Activated T-cell treated with anti-CD3 and anti-CD28 coated beads for 1 hour (primary cell): ENCODE results near the gene NAP1L4.

Experiments
- DNase-seq: peaks from one replicate; pipeline ENCODE4 v3.0.0-alpha.2; 2020; ENCODE audit warnings: low read depth

Gene NAP1L4

DNA sequence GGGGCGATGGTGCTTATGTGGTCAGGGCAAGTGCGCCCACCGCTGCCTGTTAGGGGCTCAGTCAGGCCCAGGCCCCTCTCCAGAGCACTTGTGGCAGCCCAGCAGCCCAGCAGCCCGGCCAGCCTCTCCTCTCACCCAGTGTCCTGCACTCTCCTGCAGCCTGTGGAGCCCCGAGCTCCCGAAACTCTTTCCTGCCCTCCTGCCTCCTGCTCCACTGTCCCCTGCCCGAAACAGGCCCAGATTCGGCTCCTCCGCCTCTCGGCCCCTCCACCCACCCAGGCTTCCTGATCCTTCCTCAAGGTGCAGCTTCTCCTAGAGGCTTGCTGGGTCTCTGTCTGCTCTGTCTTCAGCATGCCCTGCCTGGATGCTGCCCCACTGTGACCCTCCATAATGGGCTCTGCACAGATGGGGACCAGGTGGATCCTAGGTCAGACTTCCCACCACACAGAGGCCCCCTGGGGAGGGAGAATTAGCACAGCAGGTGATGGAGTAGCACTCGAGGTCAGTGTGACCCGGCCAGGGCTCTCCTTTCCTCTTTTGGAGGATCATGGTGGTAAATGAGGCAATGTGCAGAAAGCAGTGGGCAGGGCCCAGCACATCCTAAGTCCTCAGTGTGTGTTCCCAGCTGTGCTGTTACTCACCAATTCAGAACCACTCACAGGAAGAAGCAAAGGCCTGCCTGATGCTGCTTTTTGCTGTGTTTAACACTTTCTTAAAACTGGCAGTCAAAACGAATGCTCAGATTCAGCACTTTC is 18.6 kb upstream of the NAP1L4 start:
- DNase-seq, result no peak

DNA sequence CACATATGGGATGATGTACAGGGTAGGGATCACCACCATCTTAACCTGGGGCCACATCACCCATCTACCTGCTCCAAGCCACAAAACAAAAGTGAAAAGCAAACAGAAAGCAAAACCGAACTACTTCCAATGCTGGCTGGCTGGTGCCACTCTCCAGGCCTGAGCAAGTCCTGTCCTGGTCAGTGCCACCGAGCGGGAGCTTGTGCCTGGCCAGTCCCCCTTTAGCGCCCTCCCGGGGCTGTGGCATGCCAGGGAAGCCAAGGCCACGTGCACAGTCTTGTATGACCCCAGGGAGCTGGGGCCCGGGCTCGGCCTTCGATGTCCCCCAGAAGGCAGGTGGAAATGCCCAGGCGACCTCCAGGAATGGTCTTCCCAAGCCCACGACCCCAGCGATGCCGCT is 17.9 kb upstream of the NAP1L4 start:
- no peak for DNase-seq

DNA sequence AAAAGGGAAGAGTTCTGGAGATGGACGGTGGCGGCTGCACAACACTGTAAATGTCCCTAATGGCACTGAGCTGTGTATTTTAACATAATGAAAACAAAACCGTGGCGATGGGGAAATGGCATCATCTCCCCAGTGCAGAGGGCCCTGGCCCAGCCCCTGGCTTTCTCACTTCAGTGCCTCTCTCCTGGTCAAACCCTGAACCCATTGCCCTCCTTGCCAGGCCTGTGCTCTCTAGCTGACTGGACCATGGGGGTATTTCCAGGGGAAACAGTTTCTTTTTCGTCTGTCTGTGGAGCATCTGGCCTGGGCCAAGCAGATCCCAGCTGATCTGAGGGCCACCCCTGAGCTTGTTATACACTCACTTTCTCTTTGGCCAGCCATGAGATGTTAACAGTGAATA is 17.4 kb upstream of the NAP1L4 start:
- no peak for DNase-seq

GRCh38 chr11:3008746-3009336 is 16.7 kb upstream of the NAP1L4 start:
- no peak for DNase-seq

GRCh38 chr11:3007404-3008010 is 15.4 kb upstream of the NAP1L4 start:
- no peak for DNase-seq

DNA sequence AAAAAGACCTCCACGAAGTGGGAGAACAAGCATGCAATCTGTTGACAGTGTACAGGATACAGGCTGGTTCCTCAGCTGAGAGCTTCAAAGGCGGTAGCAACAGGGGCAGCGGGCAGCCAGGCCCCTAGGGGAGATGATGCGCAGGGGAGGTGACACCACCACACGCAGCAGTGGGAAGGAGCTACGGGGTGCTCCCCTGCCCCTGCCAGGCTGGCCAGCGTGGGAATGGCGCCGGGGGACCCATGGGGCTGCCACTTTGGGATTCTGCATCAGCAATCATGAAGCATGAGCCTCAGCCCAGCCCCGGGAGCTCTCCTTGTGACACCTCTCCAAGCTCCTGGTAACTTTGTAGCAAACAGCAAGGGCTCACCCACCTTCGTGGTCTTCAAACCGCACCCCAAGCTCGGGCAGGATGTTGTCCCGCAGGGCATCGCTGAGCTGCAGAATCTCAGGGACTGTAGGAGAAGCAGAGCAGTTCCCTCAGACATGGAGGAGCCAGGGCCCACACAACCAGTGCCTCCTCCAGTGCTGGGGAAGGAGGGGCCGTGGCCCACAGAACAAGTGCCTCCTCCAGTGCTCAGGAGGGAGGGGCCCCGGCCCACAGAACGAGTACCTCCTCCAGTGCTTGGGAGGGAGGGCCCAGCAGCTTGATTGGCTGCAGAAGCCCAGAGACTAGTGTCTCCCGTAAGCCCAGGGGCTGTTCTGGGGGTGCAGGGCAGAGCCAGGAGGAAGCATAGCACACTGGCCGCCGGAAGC is 14.6 kb upstream of the NAP1L4 start:
- DNase-seq, result peak; percentile 24

GRCh38 chr11:3004481-3004880 is 12.4 kb upstream of the NAP1L4 start:
- no peak for DNase-seq

DNA sequence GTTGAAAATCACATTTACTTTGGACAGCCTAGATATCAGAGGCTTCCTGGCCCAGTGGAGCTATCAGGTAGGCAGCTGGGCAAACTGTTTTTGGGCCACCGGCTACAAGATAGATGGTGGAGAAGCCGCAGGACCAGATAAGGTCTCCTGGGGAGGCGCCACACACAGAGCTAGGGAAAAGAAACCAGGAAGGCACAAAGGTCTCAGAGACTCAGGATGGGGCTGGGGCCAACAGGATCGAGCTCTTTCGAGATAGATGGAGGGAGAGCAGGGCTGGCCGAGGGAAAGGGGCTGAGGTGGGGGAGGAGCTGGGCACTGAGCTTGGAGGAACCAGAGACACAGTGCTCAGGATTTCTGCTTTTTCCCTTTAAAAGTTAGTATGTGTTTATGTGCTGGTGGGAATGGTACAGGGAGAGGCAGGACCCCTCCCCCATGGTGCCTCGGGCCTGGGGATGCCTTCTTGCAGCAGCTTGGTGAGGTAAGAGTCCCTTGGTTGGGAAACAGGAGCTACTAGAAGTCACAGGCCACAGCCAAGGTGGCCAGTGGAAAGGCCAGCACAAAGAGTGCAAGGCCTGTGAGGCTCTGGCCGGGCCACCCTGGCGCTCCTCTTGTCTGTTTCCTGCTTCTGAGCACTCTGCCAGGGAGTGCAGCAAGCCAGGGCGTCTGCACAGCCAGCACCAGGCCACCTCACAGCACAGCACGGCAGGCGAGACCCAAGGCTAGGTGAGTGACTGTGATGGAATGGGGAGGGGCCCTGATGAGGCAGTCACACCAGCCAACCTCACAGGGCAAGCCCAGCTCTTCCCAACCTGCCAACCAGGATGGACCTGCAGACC is 11.5 kb upstream of the NAP1L4 start:
- no peak for DNase-seq

- DNase-seq, result no peak
Measured at GRCh38 chr11:3002871-3003270, 10.7 kb upstream of the NAP1L4 start.

DNA sequence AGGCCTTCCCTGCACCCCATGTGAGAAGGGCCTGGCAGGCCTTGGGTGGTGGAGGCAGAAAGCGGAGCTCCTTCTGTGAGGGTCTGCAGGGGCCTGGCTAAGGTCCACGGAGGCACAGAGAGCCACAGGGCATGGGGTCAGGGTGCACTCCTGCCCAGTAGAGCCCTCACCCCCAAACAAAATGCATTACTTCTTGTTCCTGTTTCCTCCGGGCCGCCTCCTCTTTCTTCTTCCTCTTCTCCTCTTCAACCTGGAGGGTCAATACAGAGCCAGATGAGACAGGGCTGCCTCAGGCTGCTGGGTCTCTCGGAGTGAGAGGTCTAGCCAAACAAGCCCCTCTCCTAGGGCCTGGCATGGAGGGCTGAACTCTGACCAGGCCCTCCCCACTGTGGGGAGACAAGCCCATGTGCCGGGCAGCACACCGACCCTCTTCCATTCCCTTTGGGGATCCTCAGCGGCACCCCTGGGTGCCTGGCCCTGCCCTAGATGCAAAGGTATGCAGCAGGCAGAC is 10.3 kb upstream of the NAP1L4 start:
- no peak for DNase-seq

- no peak for DNase-seq
Measured at GRCh38 chr11:3001496-3001895, 9.4 kb upstream of the NAP1L4 start.

GRCh38 chr11:3000032-3000961 is 8.2 kb upstream of the NAP1L4 start:
- no peak for DNase-seq

DNA sequence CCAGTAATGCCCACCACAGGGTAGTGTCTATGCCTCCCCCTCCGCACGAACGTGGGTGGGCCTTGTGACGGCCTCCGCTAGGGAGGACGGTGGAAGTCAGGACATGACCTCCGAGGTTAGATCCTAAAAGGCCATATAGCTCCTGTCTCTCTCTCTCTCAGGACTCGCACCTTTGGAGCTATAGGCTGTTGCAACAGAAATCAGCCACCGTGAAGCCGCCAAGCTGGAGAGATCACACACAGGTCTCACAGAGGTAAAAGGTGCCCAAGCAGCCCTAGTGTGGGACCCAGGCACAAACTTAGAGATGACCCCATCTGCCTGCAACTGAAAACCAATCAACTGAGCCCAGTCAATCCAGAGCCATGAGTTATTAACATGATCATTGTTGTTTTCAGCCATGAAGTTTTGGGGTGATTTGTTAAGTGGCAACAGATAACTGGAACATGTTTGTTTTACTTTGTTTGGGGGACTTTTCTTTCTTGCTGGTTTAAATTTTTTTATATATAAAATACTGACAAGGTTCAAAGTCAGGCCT is 7.4 kb upstream of the NAP1L4 start:
- DNase-seq, result no peak

GRCh38 chr11:2998073-2998850 is 6.1 kb upstream of the NAP1L4 start:
- no peak for DNase-seq

- no peak for DNase-seq
Measured at GRCh38 chr11:2997406-2997805, 5.3 kb upstream of the NAP1L4 start.

GRCh38 chr11:2996976-2997375 is 4.8 kb upstream of the NAP1L4 start:
- no peak for DNase-seq

DNA sequence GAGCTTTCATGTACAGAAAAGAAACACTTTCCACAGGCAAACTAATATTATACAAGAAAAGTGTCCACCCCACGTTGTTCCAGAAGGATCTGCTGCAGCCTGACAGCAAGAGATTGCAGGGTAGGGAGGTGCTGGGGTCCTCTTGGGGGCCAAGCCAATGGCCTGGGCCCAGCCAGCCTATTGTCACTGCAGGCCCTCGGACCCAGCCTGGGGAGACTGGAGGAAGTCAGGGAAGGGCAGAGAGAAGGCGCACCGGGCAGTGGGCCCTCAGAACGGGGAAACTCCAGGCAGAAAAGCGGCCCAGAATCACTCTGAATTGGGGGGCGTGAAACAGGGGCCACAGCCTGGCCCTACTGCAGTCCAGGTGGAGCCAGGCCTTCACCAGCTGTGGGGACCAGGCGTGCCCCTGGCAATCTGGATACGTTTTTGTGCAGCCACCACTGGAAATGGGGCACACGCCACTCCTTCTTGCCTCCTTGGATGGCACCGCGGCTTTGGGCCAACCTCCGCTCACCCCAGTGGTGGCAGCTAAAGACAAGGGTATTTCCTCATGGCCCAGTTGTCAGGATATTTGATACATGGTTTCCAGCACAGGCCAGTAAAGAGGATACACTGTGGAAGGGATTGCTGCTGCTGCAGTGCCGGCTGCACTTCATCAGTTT is 3.9 kb upstream of the NAP1L4 start:
- DNase-seq, result no peak

DNA sequence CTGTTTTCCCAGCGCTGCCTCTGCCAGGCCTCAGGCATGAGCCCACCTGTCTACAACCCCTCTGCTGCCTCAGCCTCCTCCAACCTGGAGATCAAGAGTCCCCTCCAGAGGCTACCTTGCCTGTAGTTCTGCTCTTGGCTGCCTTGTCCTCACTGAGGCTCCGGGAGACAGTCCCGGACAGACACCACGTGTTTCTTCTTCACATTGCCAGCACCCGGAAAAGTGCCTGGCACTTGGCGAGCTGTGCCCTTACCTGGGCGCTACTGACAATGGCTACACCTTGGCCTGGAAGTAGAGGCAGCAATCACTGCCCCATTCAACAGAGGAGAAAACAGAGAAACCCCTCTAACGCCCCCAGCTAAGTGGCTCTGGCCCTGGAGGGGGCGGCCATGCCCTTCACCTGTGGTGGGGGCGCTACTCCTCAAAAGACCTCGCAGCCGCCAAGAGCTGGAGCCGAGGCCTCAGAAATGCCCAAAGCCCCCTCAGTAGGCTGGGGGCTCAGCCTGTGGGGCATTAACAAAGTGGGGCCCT is 3.0 kb upstream of the NAP1L4 start:
- no peak for DNase-seq

DNA sequence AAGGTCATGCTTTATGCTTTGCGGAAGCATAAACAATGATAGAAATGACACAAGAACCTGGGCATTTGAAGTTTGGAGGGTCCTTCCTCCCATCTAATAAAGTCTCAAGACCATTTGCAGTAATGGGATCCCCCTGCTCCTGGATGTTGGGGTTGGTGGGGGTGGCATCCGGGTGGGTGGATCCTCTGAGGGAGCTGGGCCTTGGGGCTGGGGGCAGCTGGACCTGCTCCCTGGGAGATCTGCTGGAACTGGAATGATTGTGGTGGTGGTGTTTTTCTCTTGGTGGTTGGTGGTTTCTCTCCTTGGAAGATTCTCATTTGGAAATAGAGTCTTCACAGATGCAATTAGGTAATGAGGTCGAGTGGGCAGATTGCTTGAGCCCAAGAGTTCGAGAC is 2.2 kb upstream of the NAP1L4 start:
- no peak for DNase-seq
